ENCODE data around the gene OR10H1.

DNA sequence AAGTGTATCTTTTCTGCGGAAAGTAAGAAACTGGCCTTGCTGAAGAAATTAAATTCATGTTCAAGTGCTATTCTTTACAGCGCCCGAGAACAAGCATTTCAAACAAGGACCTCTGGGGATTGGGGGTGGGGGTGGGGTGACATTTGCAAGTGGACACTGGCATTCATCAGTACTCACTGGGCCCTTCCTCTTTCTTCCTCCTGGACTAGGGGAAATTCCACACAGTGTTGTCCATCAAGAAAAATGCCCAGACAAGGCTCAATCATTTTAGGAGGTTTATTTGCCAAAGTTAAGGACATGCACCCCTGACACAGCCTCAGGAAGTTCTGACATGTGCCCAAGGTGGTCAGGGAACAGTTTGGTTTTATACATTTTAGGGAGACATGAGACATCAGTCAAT is 22.9 kb upstream of the OR10H1 start:
- TF ChIP-seq, protein P1, sequence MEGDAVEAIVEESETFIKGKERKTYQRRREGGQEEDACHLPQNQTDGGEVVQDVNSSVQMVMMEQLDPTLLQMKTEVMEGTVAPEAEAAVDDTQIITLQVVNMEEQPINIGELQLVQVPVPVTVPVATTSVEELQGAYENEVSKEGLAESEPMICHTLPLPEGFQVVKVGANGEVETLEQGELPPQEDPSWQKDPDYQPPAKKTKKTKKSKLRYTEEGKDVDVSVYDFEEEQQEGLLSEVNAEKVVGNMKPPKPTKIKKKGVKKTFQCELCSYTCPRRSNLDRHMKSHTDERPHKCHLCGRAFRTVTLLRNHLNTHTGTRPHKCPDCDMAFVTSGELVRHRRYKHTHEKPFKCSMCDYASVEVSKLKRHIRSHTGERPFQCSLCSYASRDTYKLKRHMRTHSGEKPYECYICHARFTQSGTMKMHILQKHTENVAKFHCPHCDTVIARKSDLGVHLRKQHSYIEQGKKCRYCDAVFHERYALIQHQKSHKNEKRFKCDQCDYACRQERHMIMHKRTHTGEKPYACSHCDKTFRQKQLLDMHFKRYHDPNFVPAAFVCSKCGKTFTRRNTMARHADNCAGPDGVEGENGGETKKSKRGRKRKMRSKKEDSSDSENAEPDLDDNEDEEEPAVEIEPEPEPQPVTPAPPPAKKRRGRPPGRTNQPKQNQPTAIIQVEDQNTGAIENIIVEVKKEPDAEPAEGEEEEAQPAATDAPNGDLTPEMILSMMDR (IDR thresholded peaks at IDR 0.05; ENCODE audit: insufficient read depth, low read length, poor library complexity, severe bottlenecking), result no peak
- TF ChIP-seq EZH2phosphoT487 (conservative IDR thresholded peaks at IDR 0.05; ENCODE audit: low read length), result no peak
